ENCODE data around the gene KCNQ5.

The KCNQ5 gene

GRCh38 chr6:72783035-72783434, 161.2 kb downstream of the KCNQ5 start:
- TF ChIP-seq ZNF837 (tag by site-specific recombination; IDR thresholded peaks at IDR 0.05) = no peak
- ChIA-PET CTCF (interaction anchor here (1.9 kb wide), 1 partner anchor 158 kb away, joined by 4 read pairs; no protein-coding TSS in a partner anchor), POLR2A (no interaction called here)
- Histone ChIP-seq H3K4me1 (ENCODE audit: control insufficient read depth, insufficient read depth, low read length) (no peaks in the 10 kb centered on the region), H3K4me3 (ENCODE audit: low read depth, low read length) (no peak overlapping the region), H3K36me3 (ENCODE audit: control insufficient read depth in 2 of 2, insufficient read depth in 1 of 2, low read length in 2 of 2) (no peaks in the 10 kb centered on the region), H3K27ac (ENCODE audit: extremely low read depth, low read depth, low read length) (no peak overlapping the region), H3K9me3 (ENCODE audit: control insufficient read depth, insufficient read depth, low read depth, low read length) (no peaks in the 10 kb centered on the region)

DNA sequence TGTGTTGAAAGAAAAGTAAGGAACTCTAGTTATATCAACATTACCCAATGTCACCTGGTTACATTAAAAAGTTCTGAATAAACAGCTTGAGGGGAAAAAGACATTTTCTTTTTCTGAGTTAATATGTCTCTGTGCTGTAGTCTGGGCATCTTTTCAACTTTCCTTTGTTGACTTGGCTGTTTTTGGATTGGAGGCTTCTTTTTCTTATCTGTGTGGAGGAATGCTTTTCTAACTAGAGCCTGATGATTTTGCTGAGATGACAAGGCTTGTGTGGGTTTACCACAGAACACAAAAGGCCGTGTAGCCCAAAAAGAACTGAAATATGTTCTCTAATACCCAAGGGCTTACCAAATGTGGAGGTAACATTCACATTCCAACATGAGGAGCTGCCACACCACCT, 161.8 kb downstream of the KCNQ5 start:
- POLR2A ChIA-PET = no interaction called here
- no peaks in the 10 kb centered on the region for H3K9me3 ChIP-seq (ENCODE audit: control insufficient read depth, insufficient read depth, low read depth, low read length)
- TF ChIP-seq ZNF701 (tag by site-specific recombination; IDR thresholded peaks at IDR 0.05) = no peak
- TF ChIP-seq ZNF433 (tag by site-specific recombination; IDR thresholded peaks at IDR 0.05; ENCODE audit: low read depth) = no peak
- H3K4me1 ChIP-seq (ENCODE audit: control insufficient read depth, insufficient read depth, low read length) = no peaks in the 10 kb centered on the region
- CTCF ChIA-PET = interaction anchor here (1.9 kb wide), 1 partner anchor 159 kb away, joined by 4 read pairs; no protein-coding TSS in a partner anchor
- H3K27ac ChIP-seq (ENCODE audit: extremely low read depth, low read depth, low read length) = no peak overlapping the region
- no peaks in the 10 kb centered on the region for H3K36me3 ChIP-seq (ENCODE audit: control insufficient read depth in 2 of 2, insufficient read depth in 1 of 2, low read length in 2 of 2)
- H3K4me3 ChIP-seq (ENCODE audit: low read depth, low read length) = no peak overlapping the region

- TF ChIP-seq ZFP69B (tag by site-specific recombination; IDR thresholded peaks at IDR 0.05) = no peak
- TF ChIP-seq ZNF416 (tag by site-specific recombination; IDR thresholded peaks at IDR 0.05) = no peak
- TF ChIP-seq ZNF214 (tag by site-specific recombination; IDR thresholded peaks at IDR 0.05; ENCODE audit: borderline replicate concordance) = no peak
- TF ChIP-seq, protein P1, sequence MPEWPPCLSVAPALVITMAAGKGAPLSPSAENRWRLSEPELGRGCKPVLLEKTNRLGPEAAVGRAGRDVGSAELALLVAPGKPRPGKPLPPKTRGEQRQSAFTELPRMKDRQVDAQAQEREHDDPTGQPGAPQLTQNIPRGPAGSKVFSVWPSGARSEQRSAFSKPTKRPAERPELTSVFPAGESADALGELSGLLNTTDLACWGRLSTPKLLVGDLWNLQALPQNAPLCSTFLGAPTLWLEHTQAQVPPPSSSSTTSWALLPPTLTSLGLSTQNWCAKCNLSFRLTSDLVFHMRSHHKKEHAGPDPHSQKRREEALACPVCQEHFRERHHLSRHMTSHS (tag by site-specific recombination; IDR thresholded peaks at IDR 0.05) = no peak
- TF ChIP-seq WT1 (tag by site-specific recombination; IDR thresholded peaks at IDR 0.05) = no peak
- TF ChIP-seq HOXD13 (CRISPR knock-in tag; IDR thresholded peaks at IDR 0.05; ENCODE audit: borderline replicate concordance) = no peak
- no peak for TF ChIP-seq ZXDB (tag by site-specific recombination; IDR thresholded peaks at IDR 0.05)
- TF ChIP-seq ZNF510 (tag by site-specific recombination; IDR thresholded peaks at IDR 0.05; ENCODE audit: insufficient replicate concordance) = no peak
- TF ChIP-seq ZNF341 (tag by site-specific recombination; IDR thresholded peaks at IDR 0.05; ENCODE audit: low read depth) = no peak
- TF ChIP-seq ZNF707 (tag by site-specific recombination; IDR thresholded peaks at IDR 0.05) = no peak
- Histone ChIP-seq H3K4me1 (ENCODE audit: control insufficient read depth, insufficient read depth, low read length) (no peaks in the 10 kb centered on the region), H3K4me3 (ENCODE audit: low read depth, low read length) (no peak overlapping the region), H3K27ac (ENCODE audit: extremely low read depth, low read depth, low read length) (no peak overlapping the region), H3K36me3 (ENCODE audit: control insufficient read depth in 2 of 2, insufficient read depth in 1 of 2, low read length in 2 of 2) (no peaks in the 10 kb centered on the region), H3K9me3 (ENCODE audit: control insufficient read depth, insufficient read depth, low read depth, low read length) (no peaks in the 10 kb centered on the region)
- ChIA-PET CTCF (interaction anchor here (0.6 to 1.9 kb wide), 2 partner anchors 76 to 159 kb away, joined by 3 to 4 read pairs; no protein-coding TSS in a partner anchor), POLR2A (no interaction called here)
These were observed 162.2 kb downstream of the KCNQ5 start for GRCh38 chr6:72784071-72784470.

DNA sequence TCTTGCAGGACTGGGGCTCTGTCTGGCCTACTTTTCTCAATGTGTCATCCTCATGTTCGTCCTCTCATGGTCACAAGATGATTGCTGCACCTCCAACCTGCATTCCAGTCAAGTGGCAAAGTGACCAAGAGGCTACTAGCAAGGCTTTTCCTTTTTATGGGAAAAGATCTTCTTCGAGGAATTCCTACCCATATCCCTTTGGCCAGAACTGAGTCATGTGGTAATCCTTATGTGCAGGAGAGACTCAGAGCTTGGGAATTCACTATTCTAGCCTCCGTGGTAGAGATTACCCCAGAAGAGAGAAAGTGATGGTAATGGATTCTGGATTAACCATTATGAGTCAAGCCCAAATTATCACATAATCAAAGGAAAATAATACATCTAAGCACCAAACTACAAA, 162.7 kb downstream of the KCNQ5 start:
- Histone ChIP-seq H3K9me3 (ENCODE audit: control insufficient read depth, insufficient read depth, low read depth, low read length) (no peaks in the 10 kb centered on the region), H3K27ac (ENCODE audit: extremely low read depth, low read depth, low read length) (no peak overlapping the region), H3K4me1 (ENCODE audit: control insufficient read depth, insufficient read depth, low read length) (no peaks in the 10 kb centered on the region), H3K36me3 (ENCODE audit: control insufficient read depth in 2 of 2, insufficient read depth in 1 of 2, low read length in 2 of 2) (no peaks in the 10 kb centered on the region), H3K4me3 (ENCODE audit: low read depth, low read length) (no peak overlapping the region)
- POLR2A ChIA-PET = no interaction called here
- TF ChIP-seq ZNF416 (tag by site-specific recombination; IDR thresholded peaks at IDR 0.05) (no peak), ZNF335 (tag by site-specific recombination; conservative IDR thresholded peaks at IDR 0.05) (no peak), ZNF221 (tag by site-specific recombination; IDR thresholded peaks at IDR 0.05; ENCODE audit: borderline replicate concordance) (no peak), GFI1B (tag by site-specific recombination; IDR thresholded peaks at IDR 0.05) (no peak), ZNF175 (tag by site-specific recombination; IDR thresholded peaks at IDR 0.05) (no peak), ZNF837 (tag by site-specific recombination; IDR thresholded peaks at IDR 0.05) (no peak), MYNN (tag by site-specific recombination; IDR thresholded peaks at IDR 0.05; ENCODE audit: borderline replicate concordance) (no peak), ZSCAN18 (tag by site-specific recombination; IDR thresholded peaks at IDR 0.05) (no peak), ZNF626 (tag by site-specific recombination; IDR thresholded peaks at IDR 0.05) (no peak), KLF10 (tag by site-specific recombination; IDR thresholded peaks at IDR 0.05) (no peak), ZFHX2 (tag by site-specific recombination; conservative IDR thresholded peaks at IDR 0.05) (no peak), ZNF571 (tag by site-specific recombination; IDR thresholded peaks at IDR 0.05) (no peak)
- TF ChIP-seq, protein P2, sequence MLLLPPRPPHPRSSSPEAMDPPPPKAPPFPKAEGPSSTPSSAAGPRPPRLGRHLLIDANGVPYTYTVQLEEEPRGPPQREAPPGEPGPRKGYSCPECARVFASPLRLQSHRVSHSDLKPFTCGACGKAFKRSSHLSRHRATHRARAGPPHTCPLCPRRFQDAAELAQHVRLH (tag by site-specific recombination; IDR thresholded peaks at IDR 0.05) = no peak
- TF ChIP-seq, protein P3, sequence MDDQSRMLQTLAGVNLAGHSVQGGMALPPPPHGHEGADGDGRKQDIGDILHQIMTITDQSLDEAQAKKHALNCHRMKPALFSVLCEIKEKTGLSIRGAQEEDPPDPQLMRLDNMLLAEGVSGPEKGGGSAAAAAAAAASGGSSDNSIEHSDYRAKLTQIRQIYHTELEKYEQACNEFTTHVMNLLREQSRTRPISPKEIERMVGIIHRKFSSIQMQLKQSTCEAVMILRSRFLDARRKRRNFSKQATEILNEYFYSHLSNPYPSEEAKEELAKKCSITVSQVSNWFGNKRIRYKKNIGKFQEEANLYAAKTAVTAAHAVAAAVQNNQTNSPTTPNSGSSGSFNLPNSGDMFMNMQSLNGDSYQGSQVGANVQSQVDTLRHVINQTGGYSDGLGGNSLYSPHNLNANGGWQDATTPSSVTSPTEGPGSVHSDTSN (CRISPR knock-in tag; IDR thresholded peaks at IDR 0.05) = no peak
- CTCF ChIA-PET = interaction anchor here (0.6 kb wide), 1 partner anchor 75 kb away, joined by 3 read pairs; no protein-coding TSS in a partner anchor

Data from HEK293 (cell line).